Right atrium auricular region (tissue), 2 donors: Measurements from ENCODE around the gene DENND4C. TPM values are rescaled to one million over a fixed set of nuclear protein-coding genes. Genes with fewer than 3 reads are reported as not detected.
"Not testable (repeated sequence)": the region's sequence is repeated elsewhere in the genome, so short reads cannot be mapped to it uniquely, and the experiment has no call there.

ENCODE experiments used
- DNase-seq: peaks from one replicate; pipeline ENCODE4 v3.0.0-alpha.2; 2019; ENCODE audit warnings: low spot score
- H3K27ac ChIP-seq, 2 donors: fragments of 200-600 bp; sonication (generic); 1 replicate in 1 of 2; 2 replicates in 1 of 2; pipeline ENCODE4 v1.5.1; 2016 to 2019
- H3K27me3 ChIP-seq, 2 donors: fragments of 200-600 bp; sonication (generic); one replicate each; pipeline versions ENCODE4 v1.5.1 to v1.6.0; 2017 to 2019
- H3K36me3 ChIP-seq: fragments of 200-600 bp; sonication (generic); one replicate; pipeline ENCODE4 v1.5.1; 2016
- H3K4me1 ChIP-seq, 2 donors: fragments of 200-600 bp; sonication (generic); one replicate each; pipeline versions ENCODE4 v1.5.1 to v1.6.0; 2017 to 2019
- H3K4me3 ChIP-seq, 2 donors: fragments of 200-600 bp; sonication (generic); 1 replicate in 1 of 2; 2 replicates in 1 of 2; pipeline ENCODE4 v1.5.1; 2017 to 2019; ENCODE audit warnings: mild to moderate bottlenecking in 1 of 2, moderate library complexity in 1 of 2
- H3K9me3 ChIP-seq, 2 donors: fragments of 200-600 bp; sonication (generic); one replicate each; pipeline ENCODE4 v1.5.1; 2019
- CTCF ChIP-seq, 2 donors: fragments of 200-600 bp; sonication (generic); IDR thresholded peaks; one replicate each; pipeline ENCODE4 v1.5.1; 2019; ENCODE audit warnings: antibody characterized with exemption in 2 of 2
- total RNA-seq, 2 donors: library from RNA; depleted of rRNA; stranded (reverse); fragments of >200 nt; gene quantifications; one replicate each; pipeline ENCODE4 v1.1.0, GENCODE V29; 2016

Gene DENND4C
- total RNA-seq, 2 donors from 2014 or later, result 53.7 to 55.4 TPM

- no peak for DNase-seq
- Histone ChIP-seq H3K4me3 (peak overlapping the region; percentile 63 to 73), H3K36me3 (peaks cover 43% of the 10 kb centered on the region), H3K9me3 (no peaks in the 10 kb centered on the region), H3K4me1 (peaks cover 0 to 23% of the 10 kb centered on the region in 2 donors), H3K27ac (peak overlapping the region; percentile 91 to 93), H3K27me3 (no peaks in the 10 kb centered on the region)
- no peak for TF ChIP-seq CTCF (IDR thresholded peaks at IDR 0.05)
These were observed 149.2 kb downstream of the DENND4C start for GRCh38 chr9:19379697-19380046.

GRCh38 chr9:19380826-19381075 lies 150.3 kb downstream of the DENND4C start:
- H3K27ac ChIP-seq, result peak overlapping the region; percentile 91 to 93
- H3K9me3 ChIP-seq, result no peaks in the 10 kb centered on the region
- H3K4me3 ChIP-seq, result peak overlapping the region; percentile 63 to 73
- TF ChIP-seq CTCF (IDR thresholded peaks at IDR 0.05), result no peak
- peaks cover 32% of the 10 kb centered on the region for H3K36me3 ChIP-seq
- no peaks in the 10 kb centered on the region for H3K27me3 ChIP-seq
- no peak for DNase-seq
- peaks cover 0 to 23% of the 10 kb centered on the region in 2 donors for H3K4me1 ChIP-seq

- H3K36me3 ChIP-seq, result peaks cover 25% of the 10 kb centered on the region
- H3K9me3 ChIP-seq, result no peaks in the 10 kb centered on the region
- TF ChIP-seq CTCF (IDR thresholded peaks at IDR 0.05), result no peak
- no peak overlapping the region for H3K4me3 ChIP-seq
- peaks cover 0 to 23% of the 10 kb centered on the region in 2 donors for H3K4me1 ChIP-seq
- no peaks in the 10 kb centered on the region for H3K27me3 ChIP-seq
- no peak for DNase-seq
- no peak overlapping the region for H3K27ac ChIP-seq
These were observed 151.2 kb downstream of the DENND4C start for GRCh38 chr9:19381656-19382055.

GRCh38 chr9:19385212-19385611 lies 154.7 kb downstream of the DENND4C start:
- H3K4me1 ChIP-seq, H3K9me3 ChIP-seq, H3K27me3 ChIP-seq, H3K27ac ChIP-seq, H3K36me3 ChIP-seq, DNase-seq, H3K4me3 ChIP-seq: not testable (repeated sequence)

- Histone ChIP-seq H3K4me1 (no peaks in the 10 kb centered on the region), H3K9me3 (no peaks in the 10 kb centered on the region), H3K27ac (no peak overlapping the region), H3K4me3 (no peak overlapping the region), H3K36me3 (no peaks in the 10 kb centered on the region), H3K27me3 (no peaks in the 10 kb centered on the region)
- no peak for DNase-seq
- no peak for TF ChIP-seq CTCF (IDR thresholded peaks at IDR 0.05)
These were observed 155.5 kb downstream of the DENND4C start for GRCh38 chr9:19385786-19386501.

GRCh38 chr9:19386502-19387044 lies 156.1 kb downstream of the DENND4C start:
- Histone ChIP-seq H3K4me3 (no peak overlapping the region), H3K27ac (no peak overlapping the region), H3K4me1 (no peaks in the 10 kb centered on the region), H3K9me3 (no peaks in the 10 kb centered on the region), H3K36me3 (no peaks in the 10 kb centered on the region), H3K27me3 (no peaks in the 10 kb centered on the region)
- DNase-seq, result no peak
- no peak for TF ChIP-seq CTCF (IDR thresholded peaks at IDR 0.05)
